GM12892 (cell line): ENCODE data around the gene PRKD2.

ENCODE experiments used
- POLR2A ChIP-seq: IDR thresholded peaks from 2 replicates; pipeline ENCODE4 v1.6.1; 2011; ENCODE audit warnings: low read depth, low read length, control low read depth
- POLR2AphosphoS5 ChIP-seq: IDR thresholded peaks from 2 replicates; pipeline ENCODE4 v1.6.1; 2011; ENCODE audit warnings: low read depth, low read length, control low read depth
- TAF1 ChIP-seq: IDR thresholded peaks from 2 replicates; pipeline ENCODE4 v1.6.1; 2011; ENCODE audit warnings: low read depth, mild to moderate bottlenecking, control low read depth, low read length, borderline replicate concordance

DNA sequence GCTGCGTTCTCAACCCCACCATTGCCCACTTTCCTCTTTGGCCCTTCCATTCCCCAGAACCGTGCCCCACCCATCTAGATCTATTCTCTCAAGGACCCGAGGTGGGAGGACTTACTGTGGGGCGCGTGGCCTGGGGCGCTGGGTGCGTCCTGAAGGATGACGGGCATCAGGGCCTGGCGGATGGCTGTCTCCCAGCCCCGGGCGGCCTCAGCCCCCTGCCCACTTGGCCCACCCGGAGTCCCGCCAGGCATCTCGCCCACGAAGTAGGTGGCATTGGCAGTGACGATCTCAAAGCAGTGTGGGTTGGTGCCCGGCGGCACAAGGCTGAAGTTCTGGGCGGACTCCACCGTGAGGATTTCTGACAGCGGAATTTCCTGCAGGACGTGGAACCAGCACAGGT lies 23.2 kb downstream of the PRKD2 start:
- TF ChIP-seq POLR2AphosphoS5 = no peak
- TF ChIP-seq POLR2A = no peak
- no peak for TF ChIP-seq TAF1
